ENCODE results near the gene MLEC. TPM values are rescaled to one million over a fixed set of nuclear protein-coding genes. Genes with fewer than 3 reads are reported as not detected.

Gene MLEC
- total RNA-seq, 4 donors from 2014 or later = 20.7 to 48.9 (median 34.3) TPM

DNA sequence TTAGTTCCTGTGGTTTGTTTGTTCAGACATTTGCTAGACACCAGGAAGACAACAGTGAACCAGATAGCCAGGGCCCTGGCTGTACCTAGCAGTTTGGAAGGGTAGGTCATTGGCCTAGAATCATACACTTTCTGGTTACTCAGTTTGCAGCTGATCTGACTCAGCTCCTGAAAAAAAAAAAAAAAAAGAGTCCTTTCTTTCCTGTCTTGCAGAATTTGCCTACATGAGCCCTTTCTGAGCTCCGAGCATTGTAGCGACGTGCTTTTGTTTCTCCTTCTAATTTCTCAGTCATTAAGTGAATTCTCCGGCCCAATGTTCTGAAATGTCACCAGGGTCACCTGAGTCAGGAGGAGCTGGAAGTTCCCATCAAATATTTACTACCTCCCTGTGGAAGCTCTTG lies 44.1 kb upstream of the MLEC start:
- DNase-seq = no peak
- intact Hi-C loops (cut with DNase I) = loop anchor here (10.0 kb wide), 1 partner anchor 342 kb away; no protein-coding TSS in a partner anchor

DNA sequence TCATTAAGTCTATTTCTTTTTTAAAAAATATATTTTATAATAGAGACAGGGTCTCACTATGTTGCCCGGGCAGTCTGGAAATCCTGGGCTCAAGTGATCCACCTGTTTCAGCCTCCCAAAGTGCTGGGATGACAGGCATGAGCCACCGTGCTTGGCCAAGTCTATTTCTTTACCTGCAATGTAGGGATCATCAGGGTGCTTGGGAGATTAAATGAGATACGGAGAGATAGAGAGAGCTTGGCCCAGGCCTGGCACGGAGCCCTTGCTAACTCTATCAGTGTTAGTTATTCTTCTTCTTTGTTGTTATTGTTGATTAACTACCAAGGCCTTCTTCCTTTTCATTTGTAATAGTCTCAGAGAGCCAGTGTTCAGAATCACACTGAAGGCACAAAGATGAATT lies 43.4 kb upstream of the MLEC start:
- H3K9me3 ChIP-seq = no peaks in the 10 kb centered on the region
- H3K36me3 ChIP-seq = no peaks in the 10 kb centered on the region
- H3K4me3 ChIP-seq = no peak overlapping the region
- TF ChIP-seq POLR2A (IDR thresholded peaks at IDR 0.05) = no peak
- TF ChIP-seq, protein P1, sequence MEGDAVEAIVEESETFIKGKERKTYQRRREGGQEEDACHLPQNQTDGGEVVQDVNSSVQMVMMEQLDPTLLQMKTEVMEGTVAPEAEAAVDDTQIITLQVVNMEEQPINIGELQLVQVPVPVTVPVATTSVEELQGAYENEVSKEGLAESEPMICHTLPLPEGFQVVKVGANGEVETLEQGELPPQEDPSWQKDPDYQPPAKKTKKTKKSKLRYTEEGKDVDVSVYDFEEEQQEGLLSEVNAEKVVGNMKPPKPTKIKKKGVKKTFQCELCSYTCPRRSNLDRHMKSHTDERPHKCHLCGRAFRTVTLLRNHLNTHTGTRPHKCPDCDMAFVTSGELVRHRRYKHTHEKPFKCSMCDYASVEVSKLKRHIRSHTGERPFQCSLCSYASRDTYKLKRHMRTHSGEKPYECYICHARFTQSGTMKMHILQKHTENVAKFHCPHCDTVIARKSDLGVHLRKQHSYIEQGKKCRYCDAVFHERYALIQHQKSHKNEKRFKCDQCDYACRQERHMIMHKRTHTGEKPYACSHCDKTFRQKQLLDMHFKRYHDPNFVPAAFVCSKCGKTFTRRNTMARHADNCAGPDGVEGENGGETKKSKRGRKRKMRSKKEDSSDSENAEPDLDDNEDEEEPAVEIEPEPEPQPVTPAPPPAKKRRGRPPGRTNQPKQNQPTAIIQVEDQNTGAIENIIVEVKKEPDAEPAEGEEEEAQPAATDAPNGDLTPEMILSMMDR (IDR thresholded peaks at IDR 0.05) = no peak
- peaks cover 8 to 29% (median 18%) of the 10 kb centered on the region in 3 donors for H3K4me1 ChIP-seq
- 62 to 78% methylated on average over 4 of the region's 4 CpGs for WGBS, 2 donors
- no peak overlapping the region for H3K27ac ChIP-seq
- DNase-seq = no peak
- peaks cover 5 to 82% (median 17%) of the 10 kb centered on the region in 4 donors for H3K27me3 ChIP-seq
- intact Hi-C loops (cut with DNase I) = loop anchor here (10.0 kb wide), 1 partner anchor 341 kb away; no protein-coding TSS in a partner anchor

More for the DNA sequence above, 44.1 kb upstream of the MLEC start:
- Histone ChIP-seq H3K36me3 (no peaks in the 10 kb centered on the region), H3K27me3 (peaks cover 5 to 86% (median 17%) of the 10 kb centered on the region in 4 donors), H3K4me1 (peaks cover 6 to 25% (median 18%) of the 10 kb centered on the region in 3 donors), H3K27ac (no peak overlapping the region), H3K9me3 (no peaks in the 10 kb centered on the region), H3K4me3 (no peak overlapping the region)
- TF ChIP-seq, protein P1 (IDR thresholded peaks at IDR 0.05) = no peak
- no peak for TF ChIP-seq POLR2A (IDR thresholded peaks at IDR 0.05)
- WGBS, 2 donors = 71 to 86% methylated on average over 4 of the region's 4 CpGs

DNA sequence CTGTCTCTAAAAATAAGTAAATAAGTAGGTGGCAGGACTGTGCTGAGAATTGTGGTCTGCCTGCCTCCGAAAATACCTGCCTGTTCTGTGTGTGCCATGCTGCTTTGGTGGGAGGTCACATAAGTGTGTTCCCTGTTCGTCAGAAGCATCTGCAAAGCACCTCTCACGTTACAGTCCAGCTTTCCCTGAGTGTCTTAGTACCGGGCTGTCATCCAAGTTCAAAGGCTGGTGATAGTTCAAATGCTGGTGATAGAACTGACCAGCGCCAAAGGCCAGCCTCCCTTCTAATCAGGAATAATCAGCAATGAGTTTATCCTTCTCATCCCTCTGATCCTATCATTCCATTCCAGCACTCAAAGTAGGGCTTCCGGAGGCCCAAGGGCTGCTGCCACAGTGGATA lies 40.9 kb upstream of the MLEC start:
- no peak for TF ChIP-seq POLR2A (IDR thresholded peaks at IDR 0.05)
- TF ChIP-seq, protein P1 (IDR thresholded peaks at IDR 0.05) = no peak
- intact Hi-C loops (cut with DNase I) = loop anchor here (5.0 to 10.0 kb wide), 3 partner anchors 66 to 339 kb away; partner anchors contain the start of gene UNC119B

DNA sequence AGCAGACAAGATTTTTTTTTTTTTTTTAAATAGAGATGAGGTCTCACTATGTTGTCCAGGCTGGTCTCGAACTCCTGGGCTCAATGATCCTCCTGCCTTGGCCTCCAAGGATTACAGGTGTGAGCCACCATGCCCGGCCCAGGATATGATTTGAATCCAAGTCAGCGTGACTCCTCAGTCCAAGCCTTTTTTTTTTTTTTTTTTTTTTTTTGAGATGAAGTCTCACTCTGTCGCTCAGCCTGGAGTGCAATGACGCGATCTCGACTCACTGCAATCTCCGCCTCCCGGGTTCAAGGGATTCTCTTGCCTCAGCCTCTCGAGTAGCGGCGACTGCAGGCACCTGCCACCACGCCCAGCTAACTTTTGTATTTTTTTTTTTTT lies 39.6 kb upstream of the MLEC start:
- Histone ChIP-seq H3K4me1 (peaks cover 6 to 24% (median 12%) of the 10 kb centered on the region in 3 donors), H3K36me3 (no peaks in the 10 kb centered on the region), H3K9me3 (no peaks in the 10 kb centered on the region), H3K27me3 (peaks cover 0 to 74% (median 8%) of the 10 kb centered on the region in 4 donors), H3K4me3 (no peak overlapping the region), H3K27ac (no peak overlapping the region)
- intact Hi-C loops (cut with DNase I) = loop anchor here (5.0 to 10.0 kb wide), 3 partner anchors 65 to 337 kb away; partner anchors contain the start of gene UNC119B
- no peak for TF ChIP-seq POLR2A (IDR thresholded peaks at IDR 0.05)
- TF ChIP-seq, protein P1 (IDR thresholded peaks at IDR 0.05) = no peak
- DNase-seq = no peak
- WGBS, 2 donors = 69 to 71% methylated on average over 8 to 13 of the region's 13 CpGs

More for the DNA sequence above, 40.9 kb upstream of the MLEC start:
- Histone ChIP-seq H3K4me3 (no peak overlapping the region), H3K36me3 (no peaks in the 10 kb centered on the region), H3K27ac (no peak overlapping the region), H3K9me3 (no peaks in the 10 kb centered on the region), H3K27me3 (peaks cover 0 to 78% (median 19%) of the 10 kb centered on the region in 4 donors), H3K4me1 (peaks cover 13 to 31% (median 17%) of the 10 kb centered on the region in 3 donors)
- DNase-seq = no peak
- WGBS, 2 donors = 50 to 75% methylated on average over 6 of the region's 6 CpGs

DNA sequence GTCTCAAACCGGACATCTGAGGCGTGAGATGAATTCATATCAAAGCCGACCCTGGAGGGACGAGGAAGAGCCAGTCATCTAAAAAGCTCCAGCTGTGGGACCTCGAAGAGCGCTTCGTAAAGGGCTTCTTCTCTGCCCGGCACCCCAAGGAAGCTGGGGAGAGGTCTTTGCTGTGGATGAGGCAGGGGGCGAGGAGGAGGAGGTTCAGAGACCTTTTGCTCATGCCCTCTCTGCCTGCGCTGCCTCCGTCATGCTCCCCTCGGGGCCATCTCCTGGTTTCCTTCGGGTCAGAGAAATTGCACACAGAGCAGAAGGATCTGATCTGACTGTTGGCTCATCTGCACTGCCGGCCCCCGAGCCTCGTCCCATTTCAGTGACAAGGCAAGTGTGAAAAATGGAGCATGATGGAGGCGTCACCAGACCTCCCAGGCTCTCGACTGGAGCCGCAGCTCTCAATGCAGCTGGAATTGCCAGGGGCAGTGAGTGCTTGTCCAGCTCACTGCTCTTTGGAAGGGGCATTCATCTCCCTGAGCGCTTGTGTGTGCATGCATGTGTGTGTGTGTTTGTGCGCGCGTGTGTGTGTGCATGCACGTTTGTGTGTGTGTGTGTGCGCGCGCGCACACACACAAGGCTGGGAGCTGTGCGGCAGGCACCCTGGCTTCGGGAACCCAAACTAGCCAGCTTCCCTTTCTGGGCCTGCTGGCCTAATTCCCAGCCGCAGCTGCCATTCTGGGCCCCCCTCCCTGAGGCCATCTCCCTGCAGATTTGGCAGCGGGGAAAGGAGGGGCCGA lies 37.3 kb upstream of the MLEC start:
- intact Hi-C loops (cut with DNase I) = loop anchor here (5.0 to 10.0 kb wide), 3 partner anchors 63 to 335 kb away; partner anchors contain the start of gene UNC119B
- Histone ChIP-seq H3K36me3 (no peaks in the 10 kb centered on the region), H3K9me3 (no peaks in the 10 kb centered on the region), H3K4me1 (peaks cover 6 to 40% (median 12%) of the 10 kb centered on the region in 3 donors), H3K27me3 (peaks cover 0 to 55% (median 3%) of the 10 kb centered on the region in 4 donors), H3K4me3 (peak overlapping the region; percentile 5 to 60 (median 35)), H3K27ac (peak overlapping the region; percentile 32 to 82 (median 54))
- TF ChIP-seq POLR2A (IDR thresholded peaks at IDR 0.05) = no peak
- TF ChIP-seq, protein P1 (IDR thresholded peaks at IDR 0.05) = no peak
- no peak for DNase-seq
- 3 to 12% methylated on average over 10 to 17 of the region's 33 CpGs for WGBS, 2 donors
